GM20000 (cell line): ENCODE data around the gene KIRREL3.

Source experiments
- DNase-seq: peaks from one replicate; pipeline ENCODE4 v3.0.0; 2012; ENCODE audit warnings: low spot score
- CTCF ChIP-seq: IDR thresholded peaks from 2 replicates; pipeline ENCODE4 v1.5.1; 2012; ENCODE audit warnings: mild to moderate bottlenecking, control low read depth; ENCODE audit errors: extremely low read depth, missing control alignments

The KIRREL3 gene

GRCh38 chr11:126487711-126488110 lies 512.9 kb downstream of the KIRREL3 start:
- no peak for DNase-seq
- no peak for TF ChIP-seq CTCF

- no peak for DNase-seq
- TF ChIP-seq CTCF, result no peak
These were observed 514.5 kb downstream of the KIRREL3 start for GRCh38 chr11:126485986-126486635.

- no peak for DNase-seq
- TF ChIP-seq CTCF, result no peak
These were observed 515.4 kb downstream of the KIRREL3 start for GRCh38 chr11:126485021-126485792.

GRCh38 chr11:126484266-126484665 lies 516.3 kb downstream of the KIRREL3 start:
- no peak for TF ChIP-seq CTCF
- DNase-seq, result no peak

GRCh38 chr11:126483621-126484195 lies 516.9 kb downstream of the KIRREL3 start:
- TF ChIP-seq CTCF, result no peak
- DNase-seq, result no peak

- DNase-seq, result no peak
- no peak for TF ChIP-seq CTCF
These were observed 517.9 kb downstream of the KIRREL3 start for GRCh38 chr11:126482586-126483108.

GRCh38 chr11:126481303-126481680 lies 519.3 kb downstream of the KIRREL3 start:
- no peak for DNase-seq
- no peak for TF ChIP-seq CTCF
